ENCODE data around the gene ZIC4.

The ZIC4 gene

GRCh38 chr3:147389717-147390116 lies 16.6 kb downstream of the ZIC4 start:
- no peak for DNase-seq (ENCODE audit: low read depth)

- DNase-seq (ENCODE audit: low read depth), result no peak
Observed at GRCh38 chr3:147388700-147389580, 17.4 kb downstream of the ZIC4 start.

DNA sequence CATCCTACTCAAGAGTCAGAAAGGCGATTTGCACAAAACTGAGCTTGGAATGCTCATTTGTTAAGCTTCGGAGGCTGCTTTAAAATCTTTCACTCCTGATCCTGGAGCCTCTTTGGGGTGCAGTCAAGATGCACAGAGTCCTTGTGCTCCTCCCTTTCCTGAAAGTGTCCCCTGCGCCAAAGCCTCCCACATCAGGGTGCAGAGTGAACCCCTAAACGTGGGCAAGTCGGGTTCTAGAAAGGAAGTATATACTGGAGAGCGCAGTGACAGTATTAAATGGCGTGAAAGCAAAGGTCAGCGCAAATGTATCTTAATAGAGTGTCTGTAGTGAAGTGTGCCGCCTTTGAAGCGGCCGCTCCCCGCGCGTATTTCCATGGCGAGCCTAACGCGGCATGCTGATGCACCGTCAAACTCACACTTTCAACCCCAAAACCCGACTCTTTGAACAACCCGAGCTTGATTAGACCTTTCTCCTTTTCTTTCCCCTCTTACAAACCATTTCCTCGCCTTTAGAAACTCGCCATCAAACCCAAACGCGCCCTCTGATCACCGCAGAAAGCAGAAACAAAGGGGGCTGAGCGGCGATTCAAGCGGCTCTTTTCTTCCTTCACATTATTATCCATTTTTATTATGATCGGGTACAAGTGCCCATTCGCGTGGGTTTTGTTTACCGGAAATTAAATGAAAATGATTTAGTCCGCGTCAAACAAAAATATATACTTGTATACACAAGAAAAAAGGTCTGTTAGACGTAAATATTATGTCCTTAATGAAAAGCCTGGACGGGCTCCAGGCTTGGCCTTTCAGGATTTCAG lies 18.3 kb downstream of the ZIC4 start:
- no peak for DNase-seq (ENCODE audit: low read depth)

DNA sequence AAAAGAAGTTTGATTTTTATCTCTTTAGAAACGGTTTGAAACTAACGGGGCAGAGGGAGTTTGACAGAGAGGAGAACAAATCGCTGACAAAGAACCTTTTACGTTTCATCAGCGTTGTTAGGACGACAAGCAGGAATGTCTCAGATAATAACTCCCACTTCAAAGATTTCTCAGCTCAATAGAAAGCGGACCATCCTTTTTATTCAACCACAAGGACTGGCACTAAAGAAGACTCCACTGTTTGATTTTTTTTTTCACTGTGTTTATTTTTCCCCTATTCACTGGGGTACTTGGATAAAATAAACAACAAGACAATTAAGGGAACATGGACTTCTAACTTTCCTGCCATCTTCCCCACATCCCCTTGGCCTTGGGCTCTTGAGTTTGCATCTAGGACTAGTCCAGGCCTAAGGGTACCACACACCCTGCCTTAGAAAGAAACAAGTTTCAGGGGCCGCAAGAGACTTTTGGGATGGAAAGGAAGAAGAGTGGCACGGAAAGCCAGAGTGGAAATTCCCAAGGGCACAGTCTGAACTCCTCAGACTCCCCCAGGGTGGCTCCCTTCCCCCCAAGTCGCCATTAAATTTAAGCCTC lies 19.0 kb downstream of the ZIC4 start:
- no peak for DNase-seq (ENCODE audit: low read depth)

GRCh38 chr3:147385059-147386012 lies 21.0 kb downstream of the ZIC4 start:
- no peak for DNase-seq (ENCODE audit: low read depth)

DNA sequence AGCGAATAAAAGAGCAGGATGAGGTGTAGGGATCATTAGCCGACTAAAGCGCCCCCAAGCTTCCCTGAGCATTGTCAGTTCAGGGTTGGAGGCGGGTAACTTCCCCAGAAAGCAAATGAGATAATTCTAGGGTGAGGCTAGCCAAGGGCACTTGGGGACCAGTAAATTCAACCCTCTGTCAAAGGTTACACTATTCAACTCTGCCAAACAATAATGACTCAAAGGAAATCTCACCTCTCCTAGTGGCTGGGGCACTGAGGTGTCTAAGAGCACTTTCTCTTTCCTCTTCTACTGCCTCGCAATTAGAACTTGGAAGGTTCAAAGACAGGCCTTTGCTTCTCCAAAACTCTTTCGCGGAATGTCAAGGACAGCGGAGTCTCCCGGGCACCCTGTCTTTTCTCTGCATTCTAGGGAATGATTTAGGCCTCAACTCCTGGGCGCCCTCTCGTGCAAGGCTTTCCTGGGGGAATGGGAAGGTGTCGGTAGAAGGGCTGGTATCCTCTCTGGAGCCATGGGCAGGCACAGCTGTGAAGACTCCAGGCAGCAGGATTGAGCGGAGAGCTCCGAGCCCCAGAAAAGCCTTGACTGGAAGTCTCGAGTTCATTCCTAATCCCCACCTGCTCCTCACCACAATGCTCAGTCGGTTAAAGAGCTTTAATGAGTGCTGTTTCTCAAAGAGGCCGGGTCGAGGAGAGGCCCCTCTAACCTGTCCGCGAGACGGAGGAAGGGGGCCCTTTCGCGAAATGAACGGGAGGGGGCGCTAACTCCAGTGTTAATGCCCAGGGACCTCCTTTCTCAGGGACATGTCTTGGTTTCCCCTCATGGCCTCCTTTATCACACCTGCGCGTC lies 21.9 kb downstream of the ZIC4 start:
- DNase-seq (ENCODE audit: low read depth), result no peak

- no peak for DNase-seq (ENCODE audit: low read depth)
Observed at GRCh38 chr3:147383617-147384016, 22.7 kb downstream of the ZIC4 start.

DNA sequence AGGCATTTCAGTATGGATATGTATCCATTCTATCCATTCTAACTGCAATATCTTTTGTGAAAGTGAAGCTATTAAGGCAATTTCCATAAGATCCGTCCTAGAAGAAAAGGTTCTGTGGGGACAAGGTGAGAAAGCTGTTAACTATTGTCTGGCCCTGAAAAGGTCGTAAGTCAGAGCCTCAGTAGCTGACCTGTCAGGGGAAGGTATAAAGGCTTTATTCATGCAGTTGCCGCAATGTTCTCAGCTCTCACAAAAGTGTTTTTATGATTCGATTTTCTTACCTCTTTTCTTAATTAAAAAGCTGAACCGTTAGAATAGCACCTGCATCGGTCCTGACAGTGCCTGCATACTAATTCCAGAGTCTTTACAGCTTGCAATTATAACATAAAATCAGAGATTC lies 24.7 kb downstream of the ZIC4 start:
- DNase-seq (ENCODE audit: low read depth), result no peak

DNA sequence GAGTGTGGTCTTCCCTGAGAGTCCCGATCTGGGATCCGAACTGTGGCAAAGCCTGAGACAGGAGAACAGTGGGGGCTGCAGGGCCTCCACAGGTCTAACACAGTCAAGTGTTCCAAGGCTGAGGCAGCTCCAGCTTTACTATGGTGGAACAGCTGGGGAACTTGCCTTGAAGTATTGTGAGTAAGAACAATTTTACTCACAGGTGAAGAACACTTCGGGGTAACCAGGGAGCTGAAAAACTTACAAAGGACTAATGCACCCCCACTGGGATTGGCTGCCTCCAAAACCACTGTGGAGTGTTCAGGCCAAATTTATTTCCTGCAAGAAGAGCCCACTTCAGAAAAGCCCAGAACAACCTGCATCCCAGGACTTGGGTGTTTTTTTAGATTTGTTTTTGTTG lies 25.4 kb downstream of the ZIC4 start:
- no peak for DNase-seq (ENCODE audit: low read depth)

GRCh38 chr3:147380387-147380951 lies 25.9 kb downstream of the ZIC4 start:
- no peak for DNase-seq (ENCODE audit: low read depth)

DNA sequence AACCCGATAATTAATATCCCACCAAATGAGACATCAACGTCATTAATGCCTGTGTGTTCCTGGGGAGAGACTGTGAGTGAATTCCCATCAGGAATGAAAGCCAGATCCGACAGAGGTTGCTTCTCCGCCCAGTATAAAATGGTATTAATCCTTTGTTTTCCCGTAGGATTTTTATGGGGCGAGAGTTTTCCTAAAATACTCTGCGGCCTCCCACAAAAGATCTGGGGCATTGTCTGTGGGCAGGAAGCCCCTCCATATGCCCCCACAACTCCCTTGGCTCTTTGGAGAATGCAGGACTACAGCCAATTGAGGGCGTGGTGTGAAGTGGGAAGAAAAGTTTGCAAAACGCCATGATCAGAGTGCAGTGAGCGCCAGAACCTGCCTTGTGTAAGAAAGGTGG lies 26.7 kb downstream of the ZIC4 start:
- no peak for DNase-seq (ENCODE audit: low read depth)

GRCh38 chr3:147377412-147378367 lies 28.7 kb downstream of the ZIC4 start:
- DNase-seq (ENCODE audit: low read depth), result no peak

GRCh38 chr3:147373301-147373700 lies 33.0 kb downstream of the ZIC4 start:
- no peak for DNase-seq (ENCODE audit: low read depth)

DNA sequence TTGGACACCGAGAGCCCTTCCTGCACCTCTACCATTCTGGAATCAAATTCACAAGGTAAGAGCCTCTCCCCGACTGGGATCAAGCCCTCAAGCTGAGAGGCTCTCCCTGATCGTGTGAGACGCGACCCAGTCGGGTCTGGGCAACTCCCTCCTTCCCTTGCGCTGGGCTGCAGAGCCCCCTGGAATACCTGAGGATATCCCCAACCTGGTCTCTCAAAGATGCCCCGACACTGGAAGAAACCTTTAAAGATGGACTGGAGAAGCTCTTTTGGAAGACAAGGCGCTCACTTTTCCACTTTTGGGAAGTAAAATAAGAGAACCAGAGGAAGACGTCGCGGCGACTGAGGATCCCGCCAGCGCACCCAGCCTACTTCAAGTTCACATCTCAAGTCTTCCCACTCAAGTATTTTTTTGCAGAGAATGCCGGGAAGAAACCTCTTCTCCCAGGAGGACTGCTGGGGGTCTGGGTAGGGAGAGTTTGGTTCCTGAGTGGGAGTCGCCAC lies 33.8 kb downstream of the ZIC4 start:
- DNase-seq (ENCODE audit: low read depth), result no peak

GRCh38 chr3:147371771-147372340 lies 34.5 kb downstream of the ZIC4 start:
- no peak for DNase-seq (ENCODE audit: low read depth)

- DNase-seq (ENCODE audit: low read depth), result no peak
Observed at GRCh38 chr3:147371140-147371539, 35.2 kb downstream of the ZIC4 start.

DNA sequence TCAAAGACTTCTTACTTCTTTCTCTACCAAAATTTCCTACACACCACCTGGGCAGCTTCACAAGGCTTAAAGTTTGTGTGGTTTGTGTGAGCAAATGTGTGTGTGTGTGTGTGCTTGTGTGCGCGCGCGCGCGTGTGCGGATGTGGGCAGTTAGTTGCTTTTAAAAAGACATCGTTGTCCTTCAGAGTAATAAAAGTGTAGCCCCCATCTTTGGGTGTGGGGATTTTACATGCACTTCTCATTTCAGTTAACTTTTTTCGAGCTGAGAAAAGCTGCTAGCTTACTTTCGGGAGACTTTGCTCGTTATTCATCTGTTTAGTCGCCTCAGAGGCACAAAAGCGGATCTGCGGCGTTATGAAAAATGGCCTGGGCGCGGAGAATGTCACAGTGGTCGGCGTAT lies 36.0 kb downstream of the ZIC4 start:
- DNase-seq (ENCODE audit: low read depth), result no peak

GRCh38 chr3:147369661-147370123 lies 36.7 kb downstream of the ZIC4 start:
- no peak for DNase-seq (ENCODE audit: low read depth)

DNA sequence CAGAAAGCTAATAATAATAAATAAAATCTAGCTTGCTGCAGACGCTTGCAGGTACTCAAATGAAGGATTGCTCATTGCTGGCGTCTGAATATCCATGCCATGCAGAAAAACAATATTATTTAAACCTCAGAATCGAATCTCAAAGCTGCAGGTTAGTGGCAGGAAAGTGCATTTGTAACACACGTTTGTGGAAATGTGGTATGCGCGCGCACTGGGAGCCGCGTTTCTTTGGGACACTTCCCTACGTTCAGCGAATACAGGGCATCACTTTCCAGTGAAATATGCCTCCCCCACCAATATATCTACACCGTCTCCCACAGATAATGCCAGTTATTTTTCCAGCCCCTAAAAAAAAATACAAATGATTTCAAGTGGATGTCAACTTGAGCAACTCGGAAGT lies 37.1 kb downstream of the ZIC4 start:
- no peak for DNase-seq (ENCODE audit: low read depth)
